VCaP (cell line): ENCODE results near the gene OR5D18.
"Not testable (repeated sequence)": the region's sequence is repeated elsewhere in the genome, so short reads cannot be mapped to it uniquely, and the experiment has no call there.

Experiments
- H3K27ac ChIP-seq: fragments of 450-650 bp; 2 replicates; pipeline ENCODE4 v1.5.1; 2017
- TF ChIP-seq, protein P1 (sequence below): fragments of 450-650 bp; conservative IDR thresholded peaks from 2 replicates; pipeline ENCODE4 v1.5.1; 2017; ENCODE audit warnings: mild to moderate bottlenecking, moderate library complexity

Gene OR5D18

DNA sequence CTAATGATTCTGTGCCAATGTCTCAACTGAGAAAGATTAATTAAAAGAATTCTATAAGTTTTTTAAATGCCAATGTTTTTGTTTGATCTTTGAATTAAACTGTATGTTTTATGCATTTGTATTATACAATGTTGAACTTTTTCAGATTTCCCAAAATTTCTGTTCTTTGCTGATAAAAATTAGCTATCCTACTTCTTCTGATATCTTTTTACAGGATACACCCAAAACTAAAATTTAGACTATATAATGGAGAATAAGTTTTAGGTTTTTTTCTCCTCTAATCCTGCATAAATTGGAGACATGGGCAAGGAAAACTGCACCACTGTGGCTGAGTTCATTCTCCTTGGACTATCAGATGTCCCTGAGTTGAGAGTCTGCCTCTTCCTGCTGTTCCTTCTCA lies 7.5 kb downstream of the OR5D18 start, which contains the start of gene OR5L2:
OR5L2 (plus strand) TSS at position 301 of the 400 bp plus-strand sequence; CDS start at position 301, 0 bp downstream.
- H3K27ac ChIP-seq: no peak within 1 kb of the TSS
- TF ChIP-seq, protein P1, sequence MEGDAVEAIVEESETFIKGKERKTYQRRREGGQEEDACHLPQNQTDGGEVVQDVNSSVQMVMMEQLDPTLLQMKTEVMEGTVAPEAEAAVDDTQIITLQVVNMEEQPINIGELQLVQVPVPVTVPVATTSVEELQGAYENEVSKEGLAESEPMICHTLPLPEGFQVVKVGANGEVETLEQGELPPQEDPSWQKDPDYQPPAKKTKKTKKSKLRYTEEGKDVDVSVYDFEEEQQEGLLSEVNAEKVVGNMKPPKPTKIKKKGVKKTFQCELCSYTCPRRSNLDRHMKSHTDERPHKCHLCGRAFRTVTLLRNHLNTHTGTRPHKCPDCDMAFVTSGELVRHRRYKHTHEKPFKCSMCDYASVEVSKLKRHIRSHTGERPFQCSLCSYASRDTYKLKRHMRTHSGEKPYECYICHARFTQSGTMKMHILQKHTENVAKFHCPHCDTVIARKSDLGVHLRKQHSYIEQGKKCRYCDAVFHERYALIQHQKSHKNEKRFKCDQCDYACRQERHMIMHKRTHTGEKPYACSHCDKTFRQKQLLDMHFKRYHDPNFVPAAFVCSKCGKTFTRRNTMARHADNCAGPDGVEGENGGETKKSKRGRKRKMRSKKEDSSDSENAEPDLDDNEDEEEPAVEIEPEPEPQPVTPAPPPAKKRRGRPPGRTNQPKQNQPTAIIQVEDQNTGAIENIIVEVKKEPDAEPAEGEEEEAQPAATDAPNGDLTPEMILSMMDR: no peak

DNA sequence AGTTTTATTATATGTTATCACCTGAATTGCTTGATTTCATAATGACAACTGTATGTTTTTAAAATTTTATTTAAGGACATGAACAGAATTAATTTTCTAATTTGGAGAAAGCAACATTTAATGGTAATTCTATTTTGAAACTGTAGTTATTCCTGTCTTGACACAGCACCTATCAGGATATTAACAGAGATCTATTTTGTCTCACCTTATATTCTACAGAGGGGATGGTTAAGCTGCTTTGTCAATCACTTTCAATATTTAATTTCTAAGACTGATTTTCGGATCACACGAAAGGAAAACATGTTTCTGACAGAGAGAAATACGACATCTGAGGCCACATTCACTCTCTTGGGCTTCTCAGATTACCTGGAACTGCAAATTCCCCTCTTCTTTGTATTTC lies 19.0 kb downstream of the OR5D18 start, which contains the start of gene OR5D16:
OR5D16 (plus strand) TSS at position 301 of the 400 bp plus-strand sequence; CDS start at position 301, 0 bp downstream.
- H3K27ac ChIP-seq: no peak within 1 kb of the TSS
- TF ChIP-seq, protein P1: no peak

DNA sequence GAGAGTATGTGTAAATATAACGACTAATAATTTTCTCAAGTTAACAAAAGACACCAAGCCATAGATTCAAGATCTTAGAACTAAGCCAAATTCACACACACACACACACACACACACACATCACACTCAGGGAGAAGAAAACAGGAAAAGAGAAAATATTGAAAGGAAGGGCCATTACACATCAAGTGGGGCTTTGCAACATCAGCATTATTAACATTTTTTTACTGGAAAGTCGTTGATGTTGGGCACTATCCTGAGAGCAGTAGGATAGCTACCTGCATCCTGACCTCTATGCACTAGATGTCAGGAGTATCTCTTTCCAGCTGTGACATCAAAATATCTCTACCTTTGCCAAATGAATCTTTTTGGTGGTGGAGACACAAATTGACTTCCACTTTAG lies 28.0 kb downstream of the OR5D18 start:
- TF ChIP-seq, protein P1: no peak

GRCh38 chr11:55849037-55849436 lies 29.6 kb downstream of the OR5D18 start:
- TF ChIP-seq, protein P1: no peak
- no peak overlapping the region for H3K27ac ChIP-seq

More for the DNA sequence above, 28.0 kb downstream of the OR5D18 start:
- no peak overlapping the region for H3K27ac ChIP-seq

DNA sequence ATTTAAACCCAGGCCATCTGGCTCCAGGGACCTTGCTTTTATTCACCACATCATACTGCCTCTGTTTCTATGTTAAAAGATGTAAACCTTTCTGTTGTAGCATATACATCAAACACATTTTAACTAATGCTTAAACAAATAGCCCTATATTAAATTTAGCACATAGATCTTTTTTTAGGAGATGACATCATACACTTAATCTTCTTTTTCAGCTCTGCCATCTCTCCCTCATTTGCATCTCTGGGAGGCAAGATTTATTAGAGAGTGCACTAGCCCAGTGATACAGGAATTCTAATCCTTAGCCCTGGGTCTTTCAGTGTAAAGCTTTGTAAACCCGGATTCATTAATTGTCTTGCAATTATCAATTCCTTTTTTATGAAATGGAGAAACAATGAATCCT lies 32.7 kb downstream of the OR5D18 start:
- TF ChIP-seq, protein P1: no peak
- no peak overlapping the region for H3K27ac ChIP-seq

- H3K27ac ChIP-seq: no peak overlapping the region
- TF ChIP-seq, protein P1: no peak
These were observed 35.3 kb downstream of the OR5D18 start for GRCh38 chr11:55854704-55855103.

GRCh38 chr11:55867354-55867753 lies 47.9 kb downstream of the OR5D18 start:
- not testable (repeated sequence) for H3K27ac ChIP-seq
